AG04449 (cell line): ENCODE data around the gene EPB41L1.
A peak's percentile ranks its signal among the peaks of the same experiment; 100 is the strongest.

Experiments
- CTCF ChIA-PET: fragments of 350-600 bp; formaldehyde crosslinking; extraction: SDS; loops from one replicate; lab custom pipeline; 2021; ENCODE audit warnings: antibody characterized with exemption; lab: Yijun Ruan, JAX
- POLR2A ChIA-PET: fragments of 400-600, 350-600 bp; formaldehyde crosslinking; extraction: SDS; loops from one replicate; lab custom pipeline; 2020; ENCODE audit warnings: antibody characterized with exemption, inconsistent platforms; lab: Yijun Ruan, JAX
- DNase-seq: peaks from one replicate; pipeline ENCODE4 v3.0.0-alpha.2; 2010; ENCODE audit warnings: low read depth, low spot score
- H3K4me3 ChIP-seq: 2 replicates; pipeline ENCODE4 v1.5.1; 2011; ENCODE audit warnings: low read depth, mild to moderate bottlenecking, control low read depth, low read length
- TF ChIP-seq, protein P1 (sequence below): IDR thresholded peaks from one replicate; pipeline ENCODE4 v1.5.1; 2011; ENCODE audit warnings: mild to moderate bottlenecking, moderate library complexity, low read length, control low read depth, inconsistent platforms; ENCODE audit not compliant: insufficient read depth; ENCODE audit errors: missing control alignments

EPB41L1 gene

DNA sequence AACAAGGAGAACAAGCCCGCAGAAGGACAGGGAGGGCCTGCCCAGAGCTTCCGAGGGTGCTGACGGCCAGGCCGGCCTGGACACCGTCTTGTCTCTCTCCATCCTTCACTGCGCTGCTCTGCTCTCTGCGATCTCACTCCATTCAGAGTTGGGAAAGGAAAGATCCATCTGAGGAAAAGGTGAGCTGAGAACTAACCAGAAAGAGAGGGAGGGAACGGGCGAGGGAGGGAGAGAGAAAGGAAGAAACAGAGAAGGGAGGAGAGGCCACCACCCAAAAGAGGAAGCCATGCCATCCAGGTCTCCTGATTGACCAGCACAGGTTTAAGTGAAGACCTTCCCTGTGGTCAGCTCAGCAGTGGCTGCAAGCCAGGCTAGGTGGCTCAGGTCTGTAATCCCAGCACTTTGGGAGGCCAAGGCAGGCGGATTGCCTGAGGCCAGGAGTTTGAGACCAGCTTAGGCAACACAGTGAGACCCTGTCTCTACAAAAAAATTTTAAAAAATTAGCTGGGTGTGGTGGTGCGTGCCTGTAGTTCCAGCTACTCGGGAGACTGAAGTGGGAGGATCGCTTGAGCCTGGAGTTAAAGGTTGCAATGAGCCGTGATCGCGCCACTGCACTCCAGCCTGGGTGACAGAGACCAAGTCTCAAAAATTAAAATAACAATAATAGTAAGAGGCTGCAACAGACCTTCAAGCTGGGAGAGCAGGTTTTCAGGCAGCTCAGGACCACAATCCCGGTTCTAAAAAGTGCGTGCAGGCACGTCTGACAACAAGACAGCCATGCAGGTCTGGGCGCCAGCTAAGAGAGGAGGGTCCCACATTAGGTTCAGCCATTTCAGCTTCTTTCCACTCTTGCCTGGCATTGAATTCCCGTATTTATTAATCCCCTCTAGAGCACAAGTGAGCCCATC lies 117.4 kb downstream of the EPB41L1 start:
- TF ChIP-seq, protein P1, sequence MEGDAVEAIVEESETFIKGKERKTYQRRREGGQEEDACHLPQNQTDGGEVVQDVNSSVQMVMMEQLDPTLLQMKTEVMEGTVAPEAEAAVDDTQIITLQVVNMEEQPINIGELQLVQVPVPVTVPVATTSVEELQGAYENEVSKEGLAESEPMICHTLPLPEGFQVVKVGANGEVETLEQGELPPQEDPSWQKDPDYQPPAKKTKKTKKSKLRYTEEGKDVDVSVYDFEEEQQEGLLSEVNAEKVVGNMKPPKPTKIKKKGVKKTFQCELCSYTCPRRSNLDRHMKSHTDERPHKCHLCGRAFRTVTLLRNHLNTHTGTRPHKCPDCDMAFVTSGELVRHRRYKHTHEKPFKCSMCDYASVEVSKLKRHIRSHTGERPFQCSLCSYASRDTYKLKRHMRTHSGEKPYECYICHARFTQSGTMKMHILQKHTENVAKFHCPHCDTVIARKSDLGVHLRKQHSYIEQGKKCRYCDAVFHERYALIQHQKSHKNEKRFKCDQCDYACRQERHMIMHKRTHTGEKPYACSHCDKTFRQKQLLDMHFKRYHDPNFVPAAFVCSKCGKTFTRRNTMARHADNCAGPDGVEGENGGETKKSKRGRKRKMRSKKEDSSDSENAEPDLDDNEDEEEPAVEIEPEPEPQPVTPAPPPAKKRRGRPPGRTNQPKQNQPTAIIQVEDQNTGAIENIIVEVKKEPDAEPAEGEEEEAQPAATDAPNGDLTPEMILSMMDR, result no peak
- no peak overlapping the region for H3K4me3 ChIP-seq
- no peak for DNase-seq
- ChIA-PET POLR2A (interaction anchor here (0.6 kb wide), 1 partner anchor 24 kb away, joined by 5 read pairs; no protein-coding TSS in a partner anchor), CTCF (interaction anchor here (4.1 kb wide), 1 partner anchor 167 kb away, joined by 73 read pairs; no protein-coding TSS in a partner anchor)

DNA sequence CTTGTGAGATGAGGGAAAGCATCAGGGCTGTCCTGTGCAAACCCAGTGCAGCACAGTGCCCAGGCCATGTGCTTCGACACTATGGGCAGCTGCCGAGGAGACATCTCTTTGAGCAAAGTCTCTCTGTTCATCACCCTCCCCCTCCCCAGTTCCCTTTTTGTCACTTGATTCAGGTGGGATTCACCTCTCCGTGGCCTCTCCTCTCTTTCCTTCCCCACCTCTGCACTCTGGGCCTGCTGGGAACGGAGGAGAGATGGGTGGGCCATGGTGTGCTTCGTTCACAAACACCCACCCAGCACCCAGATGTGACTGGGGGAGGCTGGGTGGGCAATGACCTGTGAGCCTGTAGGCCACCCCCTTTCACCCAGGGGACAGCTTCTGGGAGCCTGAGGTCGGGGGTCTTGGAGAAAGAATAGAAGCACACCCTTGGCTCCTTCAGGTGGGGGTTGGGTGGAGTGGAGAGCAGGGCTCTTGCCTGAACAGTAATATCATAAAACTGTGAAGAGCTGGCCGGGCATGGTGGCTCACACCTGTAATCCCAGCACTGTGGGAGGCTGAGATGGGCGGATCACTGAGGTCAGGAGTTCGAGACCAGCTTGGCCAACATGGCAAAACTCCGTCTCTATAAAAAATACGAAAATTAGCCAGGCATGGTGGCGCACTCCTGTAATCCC lies 118.1 kb downstream of the EPB41L1 start:
- POLR2A ChIA-PET, result interaction anchor here (0.6 kb wide), 1 partner anchor 25 kb away, joined by 5 read pairs; no protein-coding TSS in a partner anchor

DNA sequence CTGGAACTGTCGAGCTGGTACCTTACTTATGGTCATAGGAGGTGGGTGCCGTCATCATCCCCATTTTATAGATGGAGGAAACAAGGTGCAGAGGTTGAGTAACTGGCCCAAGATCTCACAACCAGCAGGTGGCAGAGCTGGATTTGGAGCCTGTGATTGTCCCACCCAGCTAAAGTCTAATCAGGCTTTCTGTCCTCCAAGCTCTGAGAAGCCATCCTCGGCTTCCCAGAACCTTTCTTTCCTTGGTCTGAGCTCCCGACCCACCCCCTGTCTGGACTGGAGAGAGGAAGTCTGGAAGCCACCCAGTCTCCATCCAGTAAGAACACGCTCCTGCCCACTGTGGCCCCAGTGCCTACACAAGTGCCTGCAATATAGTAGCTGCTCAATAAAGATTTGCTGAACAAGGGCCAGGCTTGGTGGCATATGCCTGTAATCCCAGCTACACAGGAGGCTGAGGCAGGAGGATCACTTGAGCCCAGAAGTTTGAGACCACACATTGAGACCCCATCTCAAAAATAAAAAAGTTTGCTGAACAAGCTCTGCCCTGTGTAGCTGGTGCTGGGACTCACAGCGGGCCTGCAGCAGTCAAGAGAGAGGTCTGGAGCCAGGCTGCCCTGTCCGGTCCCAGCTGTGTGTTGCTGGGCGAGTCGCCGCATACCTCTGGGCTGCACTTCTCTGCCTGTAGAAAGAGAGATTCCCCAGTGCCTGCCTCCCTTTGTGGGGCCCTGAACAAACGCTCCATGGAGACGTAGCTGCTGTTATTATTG lies 119.1 kb downstream of the EPB41L1 start:
- ChIA-PET CTCF (interaction anchor here (0.8 to 4.1 kb wide), 7 partner anchors 9 to 170 kb away, joined by 3 to 73 read pairs (median 4); no protein-coding TSS in a partner anchor), POLR2A (interaction anchor here (0.6 kb wide), 1 partner anchor 141 kb away, joined by 3 read pairs; no protein-coding TSS in a partner anchor)
- no peak for DNase-seq
- H3K4me3 ChIP-seq, result no peak overlapping the region
- TF ChIP-seq, protein P1, result peak; percentile 10

More for the DNA sequence above, 118.1 kb downstream of the EPB41L1 start:
- CTCF ChIA-PET, result interaction anchor here (1.4 to 4.1 kb wide), 4 partner anchors 8 to 171 kb away, joined by 3 to 73 read pairs (median 5); no protein-coding TSS in a partner anchor
- DNase-seq, result no peak
- no peak overlapping the region for H3K4me3 ChIP-seq
- TF ChIP-seq, protein P1, result no peak

DNA sequence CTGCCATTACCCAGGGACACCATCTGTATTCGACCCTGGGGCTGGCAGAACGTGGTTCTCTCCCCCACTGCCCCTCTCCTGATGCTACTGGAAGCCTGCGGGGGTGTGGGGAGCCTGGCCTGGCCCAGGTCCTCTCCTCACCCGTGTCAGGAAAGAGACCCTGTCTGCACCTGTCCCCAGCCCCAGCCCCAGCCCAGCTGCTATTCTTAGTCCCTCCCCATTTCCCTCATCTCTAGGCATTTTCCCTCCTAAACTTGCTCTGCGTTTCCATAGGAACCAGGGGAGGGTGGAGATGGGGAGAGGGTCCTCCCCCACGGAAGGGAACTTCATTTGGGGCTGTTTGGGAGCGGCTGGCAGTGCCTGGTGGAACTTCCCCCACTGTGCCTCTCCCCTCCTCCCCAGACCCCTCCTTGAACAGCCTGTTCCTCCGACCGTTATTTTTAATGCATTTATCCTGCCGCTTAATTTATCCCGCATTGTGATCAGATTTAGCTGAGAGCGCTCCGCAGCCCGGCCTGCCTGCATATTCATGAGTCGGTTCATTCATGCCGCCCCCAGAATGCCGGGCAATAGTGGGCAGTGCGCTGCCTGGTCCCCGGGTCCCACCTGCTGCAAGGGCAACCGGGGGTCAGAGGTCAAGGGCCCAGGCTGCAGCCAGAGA lies 119.8 kb downstream of the EPB41L1 start:
- no peak for DNase-seq
- H3K4me3 ChIP-seq, result no peak overlapping the region
- ChIA-PET POLR2A (interaction anchor here (0.6 kb wide), 1 partner anchor 140 kb away, joined by 3 read pairs; no protein-coding TSS in a partner anchor), CTCF (interaction anchor here (1.2 to 4.1 kb wide), 6 partner anchors 9 to 169 kb away, joined by 3 to 73 read pairs (median 5); no protein-coding TSS in a partner anchor)
- TF ChIP-seq, protein P1, result no peak

DNA sequence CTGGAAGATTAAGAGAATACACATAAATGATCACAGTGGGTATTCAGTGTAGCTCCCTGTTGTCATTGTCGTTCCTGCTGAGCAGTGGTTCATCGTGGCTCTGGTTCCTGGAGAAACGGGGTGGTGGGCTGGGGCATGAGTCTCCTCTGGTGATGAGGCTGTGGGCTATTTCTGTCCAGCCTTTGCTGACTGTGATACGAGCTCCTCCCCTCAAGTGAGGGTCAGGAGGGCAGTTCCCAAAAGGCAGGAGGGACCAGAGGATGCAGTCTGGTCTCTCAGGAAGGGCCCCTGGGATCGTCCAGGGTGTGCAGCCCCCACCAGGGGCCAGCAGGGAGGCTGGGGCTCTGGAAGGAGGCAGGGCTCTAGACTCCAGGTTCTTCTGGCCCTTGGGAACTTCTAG lies 120.5 kb downstream of the EPB41L1 start:
- TF ChIP-seq, protein P1, result no peak
- no peak for DNase-seq
- CTCF ChIA-PET, result interaction anchor here (1.6 to 4.1 kb wide), 2 partner anchors 20 to 164 kb away, joined by 6 to 73 read pairs; no protein-coding TSS in a partner anchor
- POLR2A ChIA-PET, result no interaction called here
- H3K4me3 ChIP-seq, result no peak overlapping the region
